ENCODE measurements around the gene RHOT2.
"Not testable (repeated sequence)": the region's sequence is repeated elsewhere in the genome, so short reads cannot be mapped to it uniquely, and the experiment has no call there.

RHOT2 gene

DNA sequence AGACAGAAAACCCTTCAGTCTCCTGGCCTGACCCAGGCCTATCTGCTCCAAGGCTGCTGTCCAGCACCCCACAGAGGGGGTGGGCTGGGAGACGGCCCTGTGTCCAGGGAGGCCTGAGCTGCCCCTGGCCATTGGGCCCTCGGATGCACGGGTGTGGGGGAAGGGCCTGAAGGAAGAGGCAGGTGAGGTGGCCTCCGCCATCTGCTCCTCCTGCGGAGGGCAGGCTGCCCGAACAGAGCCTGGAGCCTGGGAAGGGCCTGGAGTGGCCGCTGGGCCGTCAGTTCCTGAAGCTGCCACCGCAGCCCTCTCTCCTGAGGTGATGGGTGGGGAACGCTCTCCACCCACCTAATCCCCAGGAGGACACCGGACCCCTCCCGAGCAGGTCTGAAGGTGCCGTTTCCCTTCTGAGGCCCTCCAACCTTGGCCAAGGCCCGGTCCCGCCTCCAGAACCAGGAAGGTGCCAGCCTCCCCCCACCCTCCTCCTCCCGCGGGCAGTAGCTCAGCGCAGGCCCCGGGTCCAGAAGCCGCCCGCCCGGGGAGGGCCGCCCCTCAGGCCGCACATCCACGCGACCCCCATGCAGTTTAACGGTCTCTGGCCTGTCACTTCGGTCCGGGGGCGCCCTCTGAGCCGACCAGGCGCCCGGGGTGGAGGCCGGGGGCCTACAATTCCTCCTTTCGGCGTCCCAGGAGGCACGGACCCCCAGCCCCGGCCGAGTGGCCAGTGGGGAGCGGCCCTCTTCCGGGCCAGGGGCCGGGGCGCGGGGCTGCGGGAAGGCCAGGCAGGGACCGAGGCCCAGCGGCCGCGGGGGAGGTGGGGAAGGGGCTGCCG is 36.8 kb downstream of the RHOT2 start:
- Histone ChIP-seq H3K36me3 (ENCODE audit: insufficient read depth, low read length) (no peaks in the 10 kb centered on the region), H3K4me3 (ENCODE audit: low read length) (peak overlapping the region; percentile 59), H3K27me3 (ENCODE audit: insufficient read depth, low read length) (no peaks in the 10 kb centered on the region), H3K4me1 (ENCODE audit: insufficient read depth, low read length) (peaks cover 52% of the 10 kb centered on the region), H2AFZ (ENCODE audit: low read depth, low read length) (no peak overlapping the region), H3K9me3 (ENCODE audit: low read length) (no peaks in the 10 kb centered on the region)

DNA sequence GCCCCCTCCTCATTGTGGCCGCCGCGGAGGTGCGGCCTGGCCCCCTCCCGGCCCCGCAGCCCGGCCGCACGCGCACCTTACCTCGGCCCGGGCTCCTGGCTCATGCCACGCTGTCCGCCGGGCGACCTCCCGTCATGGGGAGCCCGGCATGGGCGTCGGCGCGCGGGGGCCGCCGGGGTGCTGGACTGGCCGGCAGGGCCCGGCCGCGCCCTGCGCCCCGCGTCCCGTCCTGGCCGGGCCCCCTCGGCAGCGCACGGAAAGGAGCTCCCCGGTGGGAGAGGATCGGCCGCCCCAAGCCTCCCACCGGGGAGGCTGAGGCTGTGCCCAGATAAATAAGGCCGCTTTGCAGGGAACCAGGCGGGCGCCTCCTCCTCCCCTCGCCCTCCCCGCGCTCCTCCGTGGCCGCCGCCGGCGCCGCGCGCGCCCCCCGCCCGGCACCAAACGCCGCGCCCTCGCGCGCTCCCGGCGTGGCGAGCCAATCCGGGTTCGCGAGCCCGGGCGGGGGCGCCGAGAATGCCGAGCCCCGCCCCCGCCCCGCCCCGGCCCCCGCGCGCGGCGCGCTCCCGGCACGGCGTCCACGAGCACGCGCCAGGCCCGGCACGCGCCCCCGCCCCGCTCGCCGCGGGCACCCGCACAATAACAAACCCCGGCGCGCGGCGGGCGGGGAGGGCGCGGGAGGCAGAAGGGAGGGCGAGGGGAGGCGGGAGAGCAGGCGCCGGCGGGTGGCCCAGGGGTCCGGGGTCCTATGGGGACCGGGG is 37.7 kb downstream of the RHOT2 start, which contains the start of gene FBXL16:
Gene FBXL16, minus strand, starts transcription at position 371 of the 758 bp plus-strand sequence. CDS start 8,396 bp downstream, outside the sequence.
- H3K27me3 ChIP-seq (ENCODE audit: insufficient read depth, low read length): no peaks in the 10 kb centered on the region
- H3K4me1 ChIP-seq (ENCODE audit: insufficient read depth, low read length): peaks cover 58% of the 10 kb centered on the region
- H2AFZ ChIP-seq (ENCODE audit: low read depth, low read length): no peak within 1 kb of the TSS
- H3K9me3 ChIP-seq (ENCODE audit: low read length): no peaks in the 10 kb centered on the region
- H3K4me3 ChIP-seq (ENCODE audit: low read length): peak within 1 kb of the TSS; percentile 59
- H3K36me3 ChIP-seq (ENCODE audit: insufficient read depth, low read length): no peaks in the 10 kb centered on the region

DNA sequence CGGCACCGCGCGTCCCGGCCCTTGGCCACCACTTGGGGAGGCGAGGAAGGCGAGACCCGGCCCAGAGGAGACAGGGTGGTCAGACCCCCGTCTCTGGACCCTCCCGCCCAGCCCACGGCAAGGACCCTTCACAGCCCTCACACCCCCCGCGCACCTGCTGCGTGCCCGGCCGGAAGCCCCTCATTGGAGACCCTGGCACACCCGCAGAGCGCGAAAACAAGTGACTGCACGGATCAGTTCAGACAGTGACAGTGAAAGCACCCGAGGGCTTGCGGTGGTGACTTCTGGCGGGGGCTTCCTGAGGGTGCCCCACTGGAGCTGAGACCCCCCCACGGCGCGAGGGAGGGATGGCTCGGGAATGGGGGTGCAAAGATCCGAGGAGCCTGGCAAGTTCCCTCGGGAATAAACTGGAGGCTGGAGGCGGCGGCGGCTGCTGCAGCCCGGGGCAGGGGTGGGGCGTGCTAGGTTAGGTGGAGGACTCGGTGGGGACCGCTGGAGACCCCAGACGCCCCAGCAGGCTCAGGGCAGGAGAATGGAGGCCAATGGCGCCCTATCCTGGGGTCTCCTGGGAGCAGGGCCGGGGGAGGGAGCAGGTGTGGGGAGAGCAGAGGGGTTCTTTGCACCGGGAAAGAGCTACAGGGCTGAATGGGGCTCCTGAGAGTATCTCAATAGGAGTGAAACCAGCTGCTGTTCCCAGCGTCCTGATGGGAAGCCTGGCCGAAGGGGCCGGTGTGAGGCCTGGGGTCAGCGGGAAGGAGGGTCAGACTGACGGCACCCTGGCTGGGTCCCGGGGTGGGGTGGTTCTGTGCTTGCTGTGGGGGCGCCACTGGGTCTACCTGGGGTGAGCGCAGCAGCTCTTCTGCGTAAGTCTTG is 38.5 kb downstream of the RHOT2 start:
- no peak overlapping the region for H2AFZ ChIP-seq (ENCODE audit: low read depth, low read length)
- no peaks in the 10 kb centered on the region for H3K27me3 ChIP-seq (ENCODE audit: insufficient read depth, low read length)
- H3K4me3 ChIP-seq (ENCODE audit: low read length): peak overlapping the region; percentile 33
- no peaks in the 10 kb centered on the region for H3K36me3 ChIP-seq (ENCODE audit: insufficient read depth, low read length)
- H3K9me3 ChIP-seq (ENCODE audit: low read length): no peaks in the 10 kb centered on the region
- H3K4me1 ChIP-seq (ENCODE audit: insufficient read depth, low read length): peaks cover 59% of the 10 kb centered on the region

DNA sequence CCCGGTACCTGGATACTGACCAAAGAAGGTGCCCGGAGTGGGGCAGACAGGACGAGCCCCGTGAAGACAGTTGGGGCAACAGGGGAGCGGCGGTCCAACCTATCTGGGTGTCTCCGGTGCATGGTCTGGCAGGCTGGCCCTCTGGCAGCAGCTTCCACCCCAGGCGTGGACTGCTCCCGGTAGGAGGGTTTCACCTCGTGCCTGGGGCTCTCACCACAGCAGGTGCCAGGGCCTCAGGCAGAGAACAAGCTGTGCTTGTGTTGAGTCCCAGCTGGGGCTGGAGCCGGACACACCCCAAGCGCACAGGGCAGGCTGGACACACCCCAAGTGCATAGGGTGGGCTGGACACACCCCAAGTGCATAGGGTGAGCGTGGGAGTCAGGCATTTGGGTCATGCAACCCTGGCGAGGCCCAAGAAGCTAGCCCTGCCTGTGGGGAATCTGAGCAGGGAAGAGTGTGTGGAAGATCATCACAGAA is 39.2 kb downstream of the RHOT2 start:
- no peaks in the 10 kb centered on the region for H3K9me3 ChIP-seq (ENCODE audit: low read length)
- H3K4me1 ChIP-seq (ENCODE audit: insufficient read depth, low read length): peaks cover 62% of the 10 kb centered on the region
- H3K4me3 ChIP-seq (ENCODE audit: low read length): no peak overlapping the region
- no peaks in the 10 kb centered on the region for H3K36me3 ChIP-seq (ENCODE audit: insufficient read depth, low read length)
- no peak overlapping the region for H2AFZ ChIP-seq (ENCODE audit: low read depth, low read length)
- no peaks in the 10 kb centered on the region for H3K27me3 ChIP-seq (ENCODE audit: insufficient read depth, low read length)

DNA sequence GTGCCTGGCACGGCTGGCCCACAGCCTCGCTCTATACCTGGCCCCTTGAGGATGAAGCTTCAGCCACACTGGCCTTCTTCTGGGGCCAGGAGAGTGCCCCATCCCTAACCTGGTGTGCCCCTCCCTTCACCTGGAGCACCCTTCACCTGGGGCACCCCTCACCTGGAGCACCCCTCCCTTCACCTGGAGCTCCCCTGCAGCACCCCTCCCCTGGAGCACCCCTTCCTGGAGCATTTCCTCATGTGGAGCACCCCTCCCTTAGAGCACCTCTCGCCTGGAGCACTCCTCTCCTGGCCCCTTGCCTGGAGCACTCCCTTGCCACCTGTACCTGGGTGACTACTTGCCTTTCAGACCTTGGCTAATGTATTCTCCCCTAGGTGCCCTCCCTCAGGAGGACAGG is 40.1 kb downstream of the RHOT2 start:
- H3K9me3 ChIP-seq (ENCODE audit: low read length): no peaks in the 10 kb centered on the region
- peaks cover 62% of the 10 kb centered on the region for H3K4me1 ChIP-seq (ENCODE audit: insufficient read depth, low read length)
- H2AFZ ChIP-seq (ENCODE audit: low read depth, low read length): no peak overlapping the region
- H3K27me3 ChIP-seq (ENCODE audit: insufficient read depth, low read length): no peaks in the 10 kb centered on the region
- H3K4me3 ChIP-seq (ENCODE audit: low read length): no peak overlapping the region
- no peaks in the 10 kb centered on the region for H3K36me3 ChIP-seq (ENCODE audit: insufficient read depth, low read length)

DNA sequence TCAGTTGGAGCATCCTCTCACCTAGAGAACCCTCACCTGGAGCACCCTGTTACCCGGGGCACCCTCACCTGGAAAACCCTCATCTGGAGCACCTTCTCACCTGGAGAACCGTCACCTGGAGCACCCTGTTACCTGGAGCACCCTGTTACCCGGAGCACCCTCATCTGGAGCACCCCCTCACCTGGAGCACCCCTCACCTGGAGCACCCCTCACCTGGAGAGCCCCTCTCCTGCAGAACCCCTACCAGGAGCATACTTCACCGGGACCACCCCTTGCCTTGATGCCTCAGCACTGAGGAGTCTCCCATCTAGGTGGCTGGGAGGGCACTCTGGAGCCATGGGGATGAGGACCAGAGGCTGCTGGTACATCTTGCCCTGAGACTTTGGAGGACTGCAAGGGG is 41.0 kb downstream of the RHOT2 start:
- Histone ChIP-seq H3K4me3 (ENCODE audit: low read length) (no peak overlapping the region), H3K4me1 (ENCODE audit: insufficient read depth, low read length) (peaks cover 57% of the 10 kb centered on the region), H3K36me3 (ENCODE audit: insufficient read depth, low read length) (no peaks in the 10 kb centered on the region), H3K9me3 (ENCODE audit: low read length) (no peaks in the 10 kb centered on the region), H3K27me3 (ENCODE audit: insufficient read depth, low read length) (no peaks in the 10 kb centered on the region), H2AFZ (ENCODE audit: low read depth, low read length) (no peak overlapping the region)

DNA sequence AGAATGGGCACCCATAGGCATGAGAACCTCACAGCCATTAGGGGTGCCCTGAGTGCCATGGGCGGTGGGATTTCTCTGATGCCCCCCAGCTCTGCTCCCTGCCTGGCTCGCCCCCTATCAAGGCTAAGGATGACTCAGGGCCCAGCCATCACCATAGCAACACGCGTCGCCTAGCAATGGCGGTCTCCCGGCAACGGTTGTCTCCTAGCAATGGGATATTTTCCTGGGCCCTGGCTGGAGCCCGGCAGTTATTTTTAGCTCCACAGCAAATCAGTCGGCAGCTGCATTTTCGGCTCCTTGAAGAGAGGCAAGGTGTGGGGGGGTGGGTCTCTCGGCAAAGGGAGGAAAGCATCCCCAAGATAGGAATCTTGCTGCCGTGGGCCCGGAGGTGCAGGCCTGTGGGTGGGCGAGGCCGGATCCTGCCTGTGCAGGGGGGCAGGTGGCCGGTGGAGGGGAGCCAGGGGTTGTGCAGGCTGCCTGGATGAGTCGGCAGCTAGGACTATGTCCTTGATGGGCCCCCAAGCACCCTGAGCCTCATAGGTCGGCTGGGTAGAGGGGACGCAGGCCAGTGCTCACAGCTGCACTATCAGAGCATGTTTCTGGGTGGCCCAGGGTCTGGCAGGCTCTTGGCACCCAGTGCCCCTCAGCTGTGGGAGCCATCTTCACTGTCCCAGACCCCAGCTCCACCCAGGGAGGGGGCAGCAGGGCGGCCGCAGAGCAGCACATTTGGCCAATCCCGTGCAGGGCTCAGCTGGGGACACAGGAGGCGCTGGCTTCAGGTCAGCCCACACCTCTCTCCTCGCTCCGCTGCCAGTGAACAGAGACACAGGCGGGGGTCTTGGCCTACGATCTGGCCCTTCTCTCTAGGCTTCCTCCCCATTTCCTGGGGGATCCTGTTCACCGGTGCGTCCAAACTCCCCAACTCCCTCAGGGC is 41.9 kb downstream of the RHOT2 start:
- peaks cover 56% of the 10 kb centered on the region for H3K4me1 ChIP-seq (ENCODE audit: insufficient read depth, low read length)
- peak overlapping the region; percentile 29 for H3K4me3 ChIP-seq (ENCODE audit: low read length)

DNA sequence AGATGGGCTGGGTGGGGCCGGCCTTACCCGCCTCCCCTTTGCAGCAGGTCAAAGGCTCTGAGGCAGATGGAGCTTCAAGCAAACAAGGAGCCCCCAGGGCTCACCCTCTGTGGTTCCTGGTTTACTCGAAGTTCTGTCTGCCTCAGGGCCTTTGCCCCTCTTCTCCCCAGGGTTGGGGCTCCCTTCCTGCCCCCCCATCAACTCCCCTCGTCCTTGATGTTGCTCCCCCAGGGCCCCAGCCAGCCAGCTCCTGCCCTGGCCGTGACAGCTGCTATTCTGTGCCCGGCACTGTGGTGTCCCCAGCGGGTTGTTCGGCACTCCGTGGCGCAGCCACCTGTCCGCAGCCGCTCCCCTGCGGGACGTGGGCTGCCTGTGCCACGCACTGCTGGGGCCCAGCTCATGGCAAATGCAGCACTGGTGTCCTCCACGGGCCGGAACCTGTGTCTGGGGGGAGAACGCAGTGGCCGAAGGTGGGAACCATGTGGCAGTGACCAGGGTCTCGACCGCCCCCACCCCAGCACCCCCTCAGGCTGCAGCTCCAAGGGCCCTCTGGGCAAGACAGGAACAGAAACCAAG is 42.7 kb downstream of the RHOT2 start:
- H3K27me3 ChIP-seq (ENCODE audit: insufficient read depth, low read length): no peaks in the 10 kb centered on the region

More for the DNA sequence above, 41.9 kb downstream of the RHOT2 start:
- Histone ChIP-seq H3K27me3 (ENCODE audit: insufficient read depth, low read length) (no peaks in the 10 kb centered on the region), H3K9me3 (ENCODE audit: low read length) (no peaks in the 10 kb centered on the region), H2AFZ (ENCODE audit: low read depth, low read length) (no peak overlapping the region), H3K36me3 (ENCODE audit: insufficient read depth, low read length) (no peaks in the 10 kb centered on the region)

DNA sequence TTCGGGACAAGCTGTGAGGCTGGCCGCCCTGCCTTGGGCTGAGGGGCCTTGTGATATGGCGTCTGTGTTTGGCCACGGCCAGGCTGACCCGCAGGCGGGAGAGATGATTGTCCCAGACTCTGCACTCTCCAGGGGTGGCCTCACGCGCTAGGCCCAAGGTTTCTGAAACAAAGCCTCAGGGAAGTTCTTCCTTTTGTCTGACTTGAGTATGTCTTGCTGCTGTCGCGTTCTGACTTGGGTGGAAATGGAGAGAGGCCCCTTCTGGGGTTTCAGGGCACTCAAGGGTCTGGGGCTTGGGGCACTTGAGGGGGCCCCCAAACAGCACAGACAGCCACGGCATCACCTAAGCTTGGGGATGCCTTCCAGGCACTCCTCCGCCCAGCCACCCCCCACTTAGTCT is 43.2 kb downstream of the RHOT2 start:
- Histone ChIP-seq H3K4me3 (ENCODE audit: low read length) (peak overlapping the region; percentile 29), H3K4me1 (ENCODE audit: insufficient read depth, low read length) (peaks cover 55% of the 10 kb centered on the region), H3K36me3 (ENCODE audit: insufficient read depth, low read length) (no peaks in the 10 kb centered on the region), H2AFZ (ENCODE audit: low read depth, low read length) (no peak overlapping the region), H3K9me3 (ENCODE audit: low read length) (no peaks in the 10 kb centered on the region), H3K27me3 (ENCODE audit: insufficient read depth, low read length) (no peaks in the 10 kb centered on the region)

More for the DNA sequence above, 42.7 kb downstream of the RHOT2 start:
- no peak overlapping the region for H2AFZ ChIP-seq (ENCODE audit: low read depth, low read length)
- peaks cover 55% of the 10 kb centered on the region for H3K4me1 ChIP-seq (ENCODE audit: insufficient read depth, low read length)
- H3K9me3 ChIP-seq (ENCODE audit: low read length): no peaks in the 10 kb centered on the region
- H3K4me3 ChIP-seq (ENCODE audit: low read length): peak overlapping the region; percentile 29
- H3K36me3 ChIP-seq (ENCODE audit: insufficient read depth, low read length): no peaks in the 10 kb centered on the region

DNA sequence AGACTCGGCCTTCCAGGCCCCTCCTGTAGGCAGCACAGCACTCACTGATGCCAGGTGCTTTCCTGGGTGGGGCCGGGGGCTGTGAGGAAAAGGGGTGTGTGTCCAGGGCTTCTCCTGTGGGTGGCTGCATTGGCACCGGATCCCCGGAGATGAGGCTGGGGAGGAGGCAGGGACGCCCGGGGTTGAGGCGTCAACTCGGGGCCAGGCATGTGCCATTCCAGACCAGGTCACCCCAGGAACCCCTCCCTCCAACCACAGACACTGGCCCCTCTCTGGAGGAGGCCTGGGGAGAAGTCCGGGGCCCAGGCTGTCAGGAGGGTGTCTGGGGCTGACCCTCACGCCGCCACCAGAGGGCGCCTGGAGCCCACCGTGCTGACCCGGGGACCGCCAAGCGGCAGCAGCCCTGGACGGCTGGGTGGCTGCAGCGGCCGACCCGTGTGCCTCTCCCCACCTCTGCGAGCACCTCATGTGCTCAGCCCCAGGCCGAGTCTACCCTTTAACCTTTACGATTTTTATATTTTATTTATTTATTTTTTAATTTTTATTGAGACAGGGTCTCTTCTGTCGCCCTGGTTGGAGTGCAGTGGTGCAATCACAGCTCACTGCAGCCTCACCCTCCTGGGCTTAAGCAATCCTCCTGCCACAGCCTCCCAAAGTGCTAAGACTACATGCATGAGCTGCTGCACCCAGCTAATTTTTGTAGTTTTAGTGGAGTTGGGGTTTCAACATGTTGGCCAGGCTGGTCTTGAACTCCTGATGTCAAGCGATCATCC is 43.8 kb downstream of the RHOT2 start:
- H2AFZ ChIP-seq (ENCODE audit: low read depth, low read length): no peak overlapping the region
- H3K27me3 ChIP-seq (ENCODE audit: insufficient read depth, low read length): no peaks in the 10 kb centered on the region
- H3K36me3 ChIP-seq (ENCODE audit: insufficient read depth, low read length): peaks cover under 1% of the 10 kb centered on the region
- H3K9me3 ChIP-seq (ENCODE audit: low read length): no peaks in the 10 kb centered on the region
- H3K4me3 ChIP-seq (ENCODE audit: low read length): no peak overlapping the region
- peaks cover 54% of the 10 kb centered on the region for H3K4me1 ChIP-seq (ENCODE audit: insufficient read depth, low read length)

DNA sequence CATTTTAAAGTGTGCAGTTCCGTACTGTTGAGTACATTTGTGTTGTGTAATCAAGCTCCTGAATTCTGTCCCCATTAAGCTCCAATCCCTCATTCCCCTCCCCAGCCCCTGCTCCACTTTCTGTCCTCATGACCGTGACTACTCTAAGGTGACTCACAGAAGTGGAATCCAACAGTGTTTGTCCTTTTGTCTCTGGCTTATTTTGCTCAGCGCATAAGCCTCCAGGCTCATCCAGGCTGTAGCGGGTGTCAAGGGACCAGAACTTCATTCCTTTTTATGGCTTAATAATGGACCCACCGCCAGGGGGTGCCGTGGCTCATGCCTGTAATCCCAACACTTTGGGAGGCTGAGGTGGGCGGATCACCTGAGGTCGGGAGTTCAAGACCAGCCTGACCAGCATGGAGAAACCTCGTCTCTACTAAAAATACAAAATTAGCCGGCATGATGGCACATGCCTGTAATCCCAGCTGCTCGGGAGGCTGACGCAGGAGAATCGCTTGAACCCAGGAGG is 44.9 kb downstream of the RHOT2 start:
- not testable (repeated sequence) for H3K9me3 ChIP-seq (ENCODE audit: low read length); H3K36me3 ChIP-seq (ENCODE audit: insufficient read depth, low read length); H3K4me3 ChIP-seq (ENCODE audit: low read length); H2AFZ ChIP-seq (ENCODE audit: low read depth, low read length); H3K27me3 ChIP-seq (ENCODE audit: insufficient read depth, low read length)
- peaks cover 59% of the 10 kb centered on the region for H3K4me1 ChIP-seq (ENCODE audit: insufficient read depth, low read length)

All from neuron (in vitro differentiated cells).